ENCODE results near the gene DCAF8. TPM values are rescaled to one million over a fixed set of nuclear protein-coding genes. Genes with fewer than 3 reads are reported as not detected.

The DCAF8 gene
- total and polyA plus RNA-seq, 2 donors (not counting 3 experiments of a cell fraction or from before 2014, with no cell fraction given) = 85.5 to 106 TPM

- H3K9me3 ChIP-seq (replicated peaks; ENCODE audit: control insufficient read depth, insufficient read depth, low read length) = no peaks in the 10 kb centered on the region
- CTCF ChIA-PET = interaction anchor here (2.3 to 10.1 kb wide), 3 partner anchors 28 to 66 kb away, joined by 7 to 61 read pairs (median 14); no protein-coding TSS in a partner anchor
- FAIRE-seq (no peak), DNase-seq (ENCODE audit: low read depth, low spot score) (no peak)
- no peaks in the 10 kb centered on the region for H3K79me2 ChIP-seq (ENCODE audit: control insufficient read depth, insufficient read depth, low read length)
- no peaks in the 10 kb centered on the region for H3K9me1 ChIP-seq (replicated peaks; ENCODE audit: control insufficient read depth, extremely low read depth, insufficient read depth, low read length)
- no peak overlapping the region for H2AFZ ChIP-seq (ENCODE audit: low read depth, low read length)
- intact Hi-C loops (cut with micrococcal nuclease) = no loop called here
- POLR2A ChIA-PET = no interaction called here
- H4K20me1 ChIP-seq (replicated peaks; ENCODE audit: control insufficient read depth, extremely low read depth, insufficient read depth, low read length) = no peaks in the 10 kb centered on the region
- H3K27ac ChIP-seq (ENCODE audit: insufficient read depth, low read depth, low read length) = no peak overlapping the region
- peaks cover 33 to 51% of the 10 kb centered on the region in 2 experiments for H3K36me3 ChIP-seq (ENCODE audit: control insufficient read depth in 2 of 2, extremely low read depth in 1 of 2, insufficient read depth in 2 of 2, low read length in 2 of 2)
- no peak overlapping the region for H3K4me3 ChIP-seq (replicated peaks in 1 of 3; ENCODE audit: insufficient read depth in 1 of 3, low read depth in 1 of 3, low read length in 3 of 3)
- H3K9ac ChIP-seq (replicated peaks; ENCODE audit: extremely low read depth, insufficient read depth, low read length) = no peak overlapping the region
- H3K4me2 ChIP-seq (ENCODE audit: insufficient read depth, low read length) = no peak overlapping the region
- no TSS peak for BruUV-seq (replicated peaks)
- TF ChIP-seq MYC (IDR thresholded peaks at IDR 0.05; ENCODE audit: low read depth, low read length) (no peak), FOS (IDR thresholded peaks at IDR 0.05; ENCODE audit: borderline replicate concordance, insufficient read depth, low read length) (no peak), POLR2AphosphoS5 (IDR thresholded peaks at IDR 0.05; ENCODE audit: insufficient read depth, low read depth, low read length) (no peak), GATA2 (IDR thresholded peaks at IDR 0.05; ENCODE audit: insufficient read depth, insufficient read length, low read depth, low read length) (no peak), CTCF (IDR thresholded peaks at IDR 0.05; ENCODE audit: extremely low read depth in 1 of 2, insufficient read depth in 1 of 2, low read depth in 1 of 2, low read length in 2 of 2) (no peak), MAX (IDR thresholded peaks at IDR 0.05; ENCODE audit: insufficient read depth, insufficient read length) (no peak), JUN (IDR thresholded peaks at IDR 0.05; ENCODE audit: borderline replicate concordance, insufficient read depth, insufficient read length, low read depth) (no peak), EZH2 (IDR thresholded peaks at IDR 0.05; ENCODE audit: borderline replicate concordance, low read depth, low read length, severe bottlenecking) (no peak), POLR2A (IDR thresholded peaks at IDR 0.05; ENCODE audit: low read depth, low read length) (no peak)
- dilution Hi-C loops (cut with MboI; ENCODE audit: extremely low pct_ligation_motif_present, low sequenced_read_pairs) = no loop called here
- H3K27me3 ChIP-seq (ENCODE audit: control insufficient read depth in 2 of 2, insufficient read depth in 2 of 2, low read length in 2 of 2) = no peaks in the 10 kb centered on the region
- no peaks in the 10 kb centered on the region for H3K4me1 ChIP-seq (ENCODE audit: control insufficient read depth, extremely low read depth, insufficient read depth, low read length)
Measured at GRCh38 chr1:160225345-160225744, 37.0 kb downstream of the DCAF8 start.

Data from endothelial cell of umbilical vein (primary cell).